Kidney epithelial cell (primary cell): Measurements from ENCODE around the gene PER3. TPM values are rescaled to one million over a fixed set of nuclear protein-coding genes. Genes with fewer than 3 reads are reported as not detected.

Source experiments
- DNase-seq: peaks from one replicate; pipeline ENCODE4 v3.0.0-alpha.2; 2010; ENCODE audit warnings: low read depth
- H3K27me3 ChIP-seq: 2 replicates; pipeline ENCODE4 v1.6.0; 2011; ENCODE audit warnings: low read length; ENCODE audit not compliant: control insufficient read depth, insufficient read depth
- H3K36me3 ChIP-seq: 2 replicates; pipeline ENCODE4 v1.5.1; 2011; ENCODE audit warnings: low read length; ENCODE audit not compliant: control insufficient read depth, insufficient read depth
- H3K4me3 ChIP-seq: 2 replicates; pipeline ENCODE4 v1.5.1; 2011; ENCODE audit warnings: low read depth, mild to moderate bottlenecking, control low read depth, low read length
- total RNA-seq: library from RNA; depleted of rRNA; stranded (reverse); fragments of >200 nt; gene quantifications from 2 replicates; pipeline ENCODE4 v1.2.3, GENCODE V29; 2015
- TF ChIP-seq, protein P1 (sequence below): IDR thresholded peaks from 2 replicates; pipeline ENCODE4 v1.5.1; 2011; ENCODE audit warnings: mild to moderate bottlenecking, moderate library complexity, low read length, control low read depth, inconsistent platforms; ENCODE audit not compliant: insufficient read depth, poor library complexity, severe bottlenecking

Gene PER3
- total RNA-seq, 1 donor from 2014 or later = 3.8 TPM

DNA sequence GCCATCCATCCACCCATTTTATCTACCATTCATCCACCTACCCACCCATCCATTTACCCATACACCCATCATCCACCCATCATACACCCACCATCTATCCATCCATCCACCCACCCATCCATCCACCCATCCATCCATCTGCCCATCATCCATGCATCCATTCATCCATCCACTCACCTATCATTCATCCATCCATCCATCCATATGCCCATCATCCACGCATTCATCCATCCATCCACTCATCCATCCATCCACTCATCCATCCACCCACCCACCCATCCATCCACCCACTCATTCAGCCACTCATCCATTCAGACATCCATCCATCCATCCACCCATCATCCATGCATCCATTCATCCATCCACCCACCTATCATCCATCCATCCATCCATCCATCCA, 100.7 kb downstream of the PER3 start:
- H3K4me3 ChIP-seq = no peak overlapping the region
- no peaks in the 10 kb centered on the region for H3K27me3 ChIP-seq
- no peaks in the 10 kb centered on the region for H3K36me3 ChIP-seq
- no peak for DNase-seq
- TF ChIP-seq, protein P1, sequence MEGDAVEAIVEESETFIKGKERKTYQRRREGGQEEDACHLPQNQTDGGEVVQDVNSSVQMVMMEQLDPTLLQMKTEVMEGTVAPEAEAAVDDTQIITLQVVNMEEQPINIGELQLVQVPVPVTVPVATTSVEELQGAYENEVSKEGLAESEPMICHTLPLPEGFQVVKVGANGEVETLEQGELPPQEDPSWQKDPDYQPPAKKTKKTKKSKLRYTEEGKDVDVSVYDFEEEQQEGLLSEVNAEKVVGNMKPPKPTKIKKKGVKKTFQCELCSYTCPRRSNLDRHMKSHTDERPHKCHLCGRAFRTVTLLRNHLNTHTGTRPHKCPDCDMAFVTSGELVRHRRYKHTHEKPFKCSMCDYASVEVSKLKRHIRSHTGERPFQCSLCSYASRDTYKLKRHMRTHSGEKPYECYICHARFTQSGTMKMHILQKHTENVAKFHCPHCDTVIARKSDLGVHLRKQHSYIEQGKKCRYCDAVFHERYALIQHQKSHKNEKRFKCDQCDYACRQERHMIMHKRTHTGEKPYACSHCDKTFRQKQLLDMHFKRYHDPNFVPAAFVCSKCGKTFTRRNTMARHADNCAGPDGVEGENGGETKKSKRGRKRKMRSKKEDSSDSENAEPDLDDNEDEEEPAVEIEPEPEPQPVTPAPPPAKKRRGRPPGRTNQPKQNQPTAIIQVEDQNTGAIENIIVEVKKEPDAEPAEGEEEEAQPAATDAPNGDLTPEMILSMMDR = no peak

- Histone ChIP-seq H3K36me3 (no peaks in the 10 kb centered on the region), H3K4me3 (no peak overlapping the region), H3K27me3 (no peaks in the 10 kb centered on the region)
- TF ChIP-seq, protein P1 = no peak
- no peak for DNase-seq
Measured at GRCh38 chr1:7885513-7886404, 101.7 kb downstream of the PER3 start.

DNA sequence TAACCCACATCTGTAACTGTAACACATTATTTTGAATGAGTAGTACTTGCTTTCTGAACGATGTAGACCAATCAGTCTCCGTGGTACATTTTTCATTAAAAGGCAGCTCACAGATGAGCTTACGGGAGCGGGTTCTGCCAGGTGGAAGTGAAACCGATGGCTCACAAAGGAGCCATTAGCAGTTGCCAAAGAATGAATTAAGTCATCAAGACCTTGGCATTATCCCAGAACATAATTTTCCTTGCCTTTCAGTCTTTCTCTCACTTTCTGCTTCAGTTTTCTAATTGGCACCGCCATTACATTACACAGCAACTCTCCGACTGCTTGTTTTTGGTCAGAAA, 102.3 kb downstream of the PER3 start:
- Histone ChIP-seq H3K27me3 (no peaks in the 10 kb centered on the region), H3K36me3 (no peaks in the 10 kb centered on the region), H3K4me3 (no peak overlapping the region)
- DNase-seq = no peak
- TF ChIP-seq, protein P1 = no peak

DNA sequence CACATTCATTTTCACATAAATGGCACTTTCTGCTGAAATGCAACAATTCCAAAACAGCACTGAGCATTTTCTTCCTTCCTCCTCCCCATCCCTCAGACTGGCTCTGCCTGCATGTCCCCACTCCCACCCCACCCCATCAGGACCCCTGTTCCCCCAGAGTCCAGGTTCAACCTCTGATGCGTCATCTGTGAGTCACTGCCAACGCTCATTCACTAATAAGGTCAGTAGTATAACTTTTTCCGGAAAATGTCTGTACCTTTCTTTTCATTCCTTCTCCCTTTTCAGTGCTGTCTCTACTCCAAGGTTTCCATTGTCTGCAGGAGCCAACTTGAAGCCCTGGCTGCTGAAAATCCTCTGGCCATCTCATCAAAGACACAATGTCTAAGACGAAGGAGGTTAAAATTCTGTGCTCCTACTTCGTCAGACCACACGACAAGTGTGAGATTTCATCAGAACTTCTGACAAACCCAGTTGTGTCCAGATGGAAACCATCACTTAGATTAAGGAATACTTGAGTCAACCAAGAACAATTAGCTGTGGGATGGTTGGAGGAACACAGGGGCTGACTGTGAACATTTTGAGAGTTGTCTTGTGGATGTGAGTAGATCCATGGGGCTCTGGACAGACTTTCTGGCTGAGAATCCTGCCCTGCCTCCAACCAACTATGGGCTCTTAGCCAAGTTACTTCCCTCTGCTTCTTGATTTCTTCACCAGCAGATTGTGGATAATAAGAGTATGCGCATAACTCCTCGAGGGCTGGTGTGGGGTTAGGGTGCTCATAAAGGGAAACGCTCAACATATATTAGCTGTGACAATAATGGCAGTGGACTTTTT, 104.4 kb downstream of the PER3 start:
- no peaks in the 10 kb centered on the region for H3K36me3 ChIP-seq
- H3K4me3 ChIP-seq = no peak overlapping the region
- no peak for DNase-seq
- TF ChIP-seq, protein P1 = no peak
- no peaks in the 10 kb centered on the region for H3K27me3 ChIP-seq

- TF ChIP-seq, protein P1 = no peak
- DNase-seq = no peak
- Histone ChIP-seq H3K36me3 (no peaks in the 10 kb centered on the region), H3K4me3 (no peak overlapping the region), H3K27me3 (no peaks in the 10 kb centered on the region)
Measured at GRCh38 chr1:7890853-7891252, 106.8 kb downstream of the PER3 start.
